ENCODE measurements around the gene POLR3A.

GRCh38 chr10:78013564-78013963 lies 15.8 kb downstream of the POLR3A start:
- no peak for TF ChIP-seq CTCF (IDR thresholded peaks at IDR 0.05; ENCODE audit: insufficient read depth, low read depth, low read length)
- TF ChIP-seq EZH2 (IDR thresholded peaks at IDR 0.05; ENCODE audit: insufficient read depth, low read length): no peak
